CD8-positive, alpha-beta memory T cell (primary cell): ENCODE measurements around the gene KANSL3. TPM values are rescaled to one million over a fixed set of nuclear protein-coding genes. Genes with fewer than 3 reads are reported as not detected.
"Not testable (repeated sequence)": the region's sequence is repeated elsewhere in the genome, so short reads cannot be mapped to it uniquely, and the experiment has no call there.

Source experiments
- CTCF ChIA-PET: fragments of 350-600 bp; sonication (Branson Sonifier 250); formaldehyde crosslinking; loops from one replicate; lab custom pipeline; 2021; ENCODE audit warnings: antibody characterized with exemption; lab: Charles Lee
- POLR2A ChIA-PET: fragments of 350-600 bp; sonication (Branson Sonifier 250); formaldehyde crosslinking; loops from one replicate; lab custom pipeline; 2021; ENCODE audit warnings: antibody characterized with exemption; lab: Charles Lee
- DNase-seq, 5 donors: peaks; one replicate each; pipeline versions ENCODE4 v3.0.0 to v3.0.0-alpha.2; 2020 to 2022; ENCODE audit warnings: mixed read lengths in 1 of 5
- H3K27ac ChIP-seq: one replicate; pipeline ENCODE4 v1.7.0; 2013; ENCODE audit warnings: low read depth, mild to moderate bottlenecking, low read length, moderate library complexity
- H3K27me3 ChIP-seq: 2 replicates; pipeline ENCODE4 v1.7.0; 2013; ENCODE audit warnings: low read length, mild to moderate bottlenecking; ENCODE audit not compliant: insufficient read depth, poor library complexity, severe bottlenecking
- H3K36me3 ChIP-seq: 2 replicates; pipeline ENCODE4 v1.7.0; 2013; ENCODE audit warnings: mild to moderate bottlenecking, low read length, moderate library complexity; ENCODE audit not compliant: insufficient read depth
- H3K4me1 ChIP-seq: 2 replicates; pipeline ENCODE4 v1.7.0; 2013; ENCODE audit warnings: mild to moderate bottlenecking, low read length, moderate library complexity; ENCODE audit not compliant: insufficient read depth
- H3K4me3 ChIP-seq: 2 replicates; pipeline ENCODE4 v1.7.0; 2013; ENCODE audit warnings: mild to moderate bottlenecking, low read length
- H3K9me3 ChIP-seq: 2 replicates; pipeline ENCODE4 v1.7.0; 2013; ENCODE audit warnings: mild to moderate bottlenecking, low read length
- H3K27ac Mint-ChIP-seq, 8 donors: one replicate each; pipeline ENCODE4 v1.8.0; 2020 to 2021; ENCODE audit warnings: mixed read lengths in 8 of 8, mild to moderate bottlenecking in 6 of 8, inconsistent platforms in 3 of 8, moderate library complexity in 3 of 8
- H3K27me3 Mint-ChIP-seq, 2 donors: one replicate each; pipeline ENCODE4 v1.8.0; 2020 to 2021; ENCODE audit warnings: mixed read lengths in 2 of 2, mild to moderate bottlenecking in 1 of 2, moderate library complexity in 1 of 2
- H3K36me3 Mint-ChIP-seq, 3 donors: one replicate each; pipeline ENCODE4 v1.8.0; 2020 to 2021; ENCODE audit warnings: mixed read lengths in 3 of 3, inconsistent platforms in 1 of 3, mild to moderate bottlenecking in 1 of 3
- H3K4me1 Mint-ChIP-seq, 3 donors: one replicate each; pipeline ENCODE4 v1.8.0; 2020 to 2021; ENCODE audit warnings: mixed read lengths in 3 of 3, inconsistent platforms in 1 of 3, mild to moderate bottlenecking in 1 of 3
- H3K4me3 Mint-ChIP-seq, 7 donors: one replicate each; pipeline ENCODE4 v1.8.0; 2020 to 2021; ENCODE audit warnings: mixed read lengths in 7 of 7, mild to moderate bottlenecking in 6 of 7, moderate library complexity in 4 of 7, inconsistent platforms in 2 of 7
- H3K9me3 Mint-ChIP-seq, 5 donors: one replicate each; pipeline ENCODE4 v1.8.0; 2020 to 2022; ENCODE audit warnings: mixed read lengths in 5 of 5, mild to moderate bottlenecking in 3 of 5, moderate library complexity in 2 of 5, inconsistent platforms in 1 of 5
- polyA plus RNA-seq: library from polyadenylated mRNA; unstranded; fragments of 300-500 nt; fragmentation: Illumina TruSeq; gene quantifications from one replicate; pipeline ENCODE4 v1.2.3, GENCODE V29; 2021
- total RNA-seq, 2 experiments: library from RNA; stranded (reverse); gene quantifications; one replicate each; pipeline ENCODE4 v1.2.3, GENCODE V29; 2021

Gene KANSL3
- total and polyA plus RNA-seq, 3 experiments from 2014 or later: 18.3 to 46.6 (median 42.2) TPM

- DNase-seq: no peak
- ChIA-PET CTCF (no interaction called here), POLR2A (no interaction called here)
- Histone ChIP-seq H3K27me3 (no peaks in the 10 kb centered on the region), H3K36me3 (no peaks in the 10 kb centered on the region), H3K4me1 (no peaks in the 10 kb centered on the region), H3K27ac (no peak overlapping the region), H3K4me3 (no peak overlapping the region), H3K9me3 (no peaks in the 10 kb centered on the region)
- Mint-ChIP-seq H3K36me3 (peaks cover 0 to 3% (median 0%) of the 10 kb centered on the region in 3 donors), H3K4me1 (no peaks in the 10 kb centered on the region), H3K9me3 (no peaks in the 10 kb centered on the region), H3K4me3 (no peak overlapping the region), H3K27me3 (peaks cover 5% of the 10 kb centered on the region in 2 donors), H3K27ac (peak overlapping the region in 1 of 8 donors; percentile 47)
Observed at GRCh38 chr2:96663177-96663576, 25.1 kb upstream of the KANSL3 start.

- Histone ChIP-seq H3K4me3 (no peak overlapping the region), H3K4me1 (no peaks in the 10 kb centered on the region), H3K9me3 (no peaks in the 10 kb centered on the region), H3K27me3 (no peaks in the 10 kb centered on the region), H3K36me3 (no peaks in the 10 kb centered on the region), H3K27ac (no peak overlapping the region)
- ChIA-PET CTCF (no interaction called here), POLR2A (no interaction called here)
- Mint-ChIP-seq H3K36me3 (peaks cover 0 to 3% (median 0%) of the 10 kb centered on the region in 3 donors), H3K4me3 (no peak overlapping the region), H3K4me1 (no peaks in the 10 kb centered on the region), H3K9me3 (no peaks in the 10 kb centered on the region), H3K27ac (no peak overlapping the region), H3K27me3 (peaks cover 5% of the 10 kb centered on the region in 2 donors)
- no peak for DNase-seq
Observed at GRCh38 chr2:96662360-96662759, 24.2 kb upstream of the KANSL3 start.

- H3K4me1 Mint-ChIP-seq: no peaks in the 10 kb centered on the region
- CTCF ChIA-PET: no interaction called here
Observed at GRCh38 chr2:96661324-96661723, 23.2 kb upstream of the KANSL3 start.

GRCh38 chr2:96656540-96656939, 18.4 kb upstream of the KANSL3 start:
- POLR2A ChIA-PET: no interaction called here
- Histone ChIP-seq H3K4me3 (no peak overlapping the region), H3K27ac (no peak overlapping the region)

More at GRCh38 chr2:96661324-96661723, 23.2 kb upstream of the KANSL3 start:
- Mint-ChIP-seq H3K4me3 (no peak overlapping the region), H3K9me3 (no peaks in the 10 kb centered on the region), H3K27me3 (peaks cover 5% of the 10 kb centered on the region in 2 donors), H3K27ac (no peak overlapping the region), H3K36me3 (peaks cover 0 to 3% (median 0%) of the 10 kb centered on the region in 3 donors)
- Histone ChIP-seq H3K4me3 (no peak overlapping the region), H3K9me3 (no peaks in the 10 kb centered on the region), H3K27ac (no peak overlapping the region), H3K4me1 (no peaks in the 10 kb centered on the region), H3K27me3 (no peaks in the 10 kb centered on the region), H3K36me3 (no peaks in the 10 kb centered on the region)
- no peak for DNase-seq
- POLR2A ChIA-PET: no interaction called here

GRCh38 chr2:96655526-96655925, 17.4 kb upstream of the KANSL3 start:
- H3K4me3 Mint-ChIP-seq: no peak overlapping the region
- no peak for DNase-seq
- ChIA-PET POLR2A (no interaction called here), CTCF (no interaction called here)
- no peaks in the 10 kb centered on the region for H3K9me3 ChIP-seq
- no peaks in the 10 kb centered on the region for H3K36me3 ChIP-seq
- no peaks in the 10 kb centered on the region for H3K27me3 Mint-ChIP-seq
- H3K27me3 ChIP-seq: no peaks in the 10 kb centered on the region
- no peaks in the 10 kb centered on the region for H3K4me1 ChIP-seq
- no peak overlapping the region for H3K4me3 ChIP-seq
- H3K27ac ChIP-seq: no peak overlapping the region
- no peaks in the 10 kb centered on the region for H3K4me1 Mint-ChIP-seq
- H3K27ac Mint-ChIP-seq: no peak overlapping the region
- peaks cover 0 to 2% (median 0%) of the 10 kb centered on the region in 3 donors for H3K36me3 Mint-ChIP-seq
- no peaks in the 10 kb centered on the region for H3K9me3 Mint-ChIP-seq

More at GRCh38 chr2:96656540-96656939, 18.4 kb upstream of the KANSL3 start:
- DNase-seq: no peak
- Mint-ChIP-seq H3K27me3 (no peaks in the 10 kb centered on the region), H3K27ac (no peak overlapping the region), H3K36me3 (peaks cover 0 to 2% (median 0%) of the 10 kb centered on the region in 3 donors), H3K9me3 (no peaks in the 10 kb centered on the region), H3K4me1 (no peaks in the 10 kb centered on the region), H3K4me3 (no peak overlapping the region)
- Histone ChIP-seq H3K36me3 (no peaks in the 10 kb centered on the region), H3K27me3 (no peaks in the 10 kb centered on the region), H3K4me1 (no peaks in the 10 kb centered on the region), H3K9me3 (no peaks in the 10 kb centered on the region)
- CTCF ChIA-PET: no interaction called here

GRCh38 chr2:96654791-96655190, 16.7 kb upstream of the KANSL3 start:
- H3K4me1 ChIP-seq, H3K9me3 Mint-ChIP-seq, H3K36me3 ChIP-seq, H3K9me3 ChIP-seq, H3K4me3 Mint-ChIP-seq, H3K36me3 Mint-ChIP-seq, POLR2A ChIA-PET, H3K4me1 Mint-ChIP-seq, CTCF ChIA-PET, H3K27ac Mint-ChIP-seq, H3K27me3 Mint-ChIP-seq, H3K27me3 ChIP-seq, H3K27ac ChIP-seq, DNase-seq, H3K4me3 ChIP-seq: not testable (repeated sequence)

GRCh38 chr2:96651793-96652192, 13.7 kb upstream of the KANSL3 start:
- no peaks in the 10 kb centered on the region for H3K36me3 ChIP-seq
- no peaks in the 10 kb centered on the region for H3K9me3 Mint-ChIP-seq
- no peaks in the 10 kb centered on the region for H3K4me1 Mint-ChIP-seq
- peaks cover 0 to 2% (median 0%) of the 10 kb centered on the region in 3 donors for H3K36me3 Mint-ChIP-seq
- no peak for DNase-seq
- no peaks in the 10 kb centered on the region for H3K27me3 Mint-ChIP-seq
- ChIA-PET CTCF (no interaction called here), POLR2A (no interaction called here)
- H3K4me1 ChIP-seq: no peaks in the 10 kb centered on the region
- H3K27me3 ChIP-seq: no peaks in the 10 kb centered on the region
- no peak overlapping the region for H3K4me3 Mint-ChIP-seq
- no peaks in the 10 kb centered on the region for H3K9me3 ChIP-seq
- H3K4me3 ChIP-seq: no peak overlapping the region
- peak overlapping the region in 1 of 8 donors; percentile 84 for H3K27ac Mint-ChIP-seq
- no peak overlapping the region for H3K27ac ChIP-seq

GRCh38 chr2:96649342-96649741, 11.2 kb upstream of the KANSL3 start:
- H3K4me3 ChIP-seq: no peak overlapping the region
- CTCF ChIA-PET: no interaction called here
- H3K27ac ChIP-seq: no peak overlapping the region
- H3K27me3 ChIP-seq: no peaks in the 10 kb centered on the region
- H3K36me3 ChIP-seq: no peaks in the 10 kb centered on the region
- no peaks in the 10 kb centered on the region for H3K9me3 ChIP-seq
- POLR2A ChIA-PET: no interaction called here
- H3K4me1 ChIP-seq: no peaks in the 10 kb centered on the region
- no peak for DNase-seq
- H3K27ac Mint-ChIP-seq: no peak overlapping the region
- no peak overlapping the region for H3K4me3 Mint-ChIP-seq
- no peaks in the 10 kb centered on the region for H3K9me3 Mint-ChIP-seq
- peaks cover 0 to 2% (median 0%) of the 10 kb centered on the region in 3 donors for H3K36me3 Mint-ChIP-seq
- H3K27me3 Mint-ChIP-seq: no peaks in the 10 kb centered on the region
- no peaks in the 10 kb centered on the region for H3K4me1 Mint-ChIP-seq
